ENCODE data around the gene FCHSD2.

GRCh38 chr11:73059915-73060314 is 82.2 kb downstream of the FCHSD2 start:
- no peak for TF ChIP-seq CTCF (IDR thresholded peaks at IDR 0.05)
- no peak for TF ChIP-seq EP300 (IDR thresholded peaks at IDR 0.05)
- no peak for TF ChIP-seq POLR2AphosphoS5 (IDR thresholded peaks at IDR 0.05)

Measured in suprapubic skin (tissue), 4 donors.